ENCODE measurements around the gene LRRC75B.
A peak's percentile ranks its signal among the peaks of the same experiment; 100 is the strongest.

The LRRC75B gene

GRCh38 chr22:24584871-24585411 is 7.9 kb downstream of the LRRC75B start:
- DNase-seq = no peak

- DNase-seq = no peak
These were observed 8.6 kb downstream of the LRRC75B start for GRCh38 chr22:24584166-24584790.

- DNase-seq = peak; percentile 25
These were observed 9.4 kb downstream of the LRRC75B start for GRCh38 chr22:24583221-24584165.

GRCh38 chr22:24582056-24582814 is 10.6 kb downstream of the LRRC75B start:
- DNase-seq = no peak

GRCh38 chr22:24580276-24580675 is 12.6 kb downstream of the LRRC75B start:
- no peak for DNase-seq

- no peak for DNase-seq
These were observed 13.6 kb downstream of the LRRC75B start for GRCh38 chr22:24579258-24579601.

GRCh38 chr22:24578355-24579257 is 14.3 kb downstream of the LRRC75B start:
- DNase-seq = no peak

GRCh38 chr22:24576778-24577177 is 16.1 kb downstream of the LRRC75B start:
- no peak for DNase-seq

GRCh38 chr22:24571266-24571665 is 21.6 kb downstream of the LRRC75B start:
- DNase-seq = no peak

- DNase-seq = no peak
These were observed 25.2 kb downstream of the LRRC75B start for GRCh38 chr22:24567668-24568067.

GRCh38 chr22:24566899-24567511 is 25.9 kb downstream of the LRRC75B start:
- no peak for DNase-seq

- DNase-seq = no peak
These were observed 27.8 kb downstream of the LRRC75B start for GRCh38 chr22:24565077-24565476.

- DNase-seq = no peak
These were observed 28.4 kb downstream of the LRRC75B start for GRCh38 chr22:24564376-24565058.

- DNase-seq = no peak
These were observed 29.6 kb downstream of the LRRC75B start for GRCh38 chr22:24563246-24563645.

GRCh38 chr22:24559471-24559870 is 33.4 kb downstream of the LRRC75B start:
- no peak for DNase-seq

GRCh38 chr22:24555165-24556039 is 37.5 kb downstream of the LRRC75B start, which contains the start of gene SNRPD3:
TSS of gene SNRPD3 (plus strand) at chr22:24555999. CDS start at chr22:24557675, 1,676 bp downstream.
- DNase-seq = peak; percentile 92

GRCh38 chr22:24554313-24555164 is 38.3 kb downstream of the LRRC75B start, which contains the start of gene GUCD1:
TSS of gene GUCD1 (minus strand) at chr22:24555138. CDS start at chr22:24554991, 147 bp downstream.
- DNase-seq = no peak

- DNase-seq = no peak
These were observed 39.1 kb downstream of the LRRC75B start for GRCh38 chr22:24553597-24554312.

Measured in NCI-H2081 treated with DMSO at 0.1 percent for 48 hours (cell line).